IMR-90 (cell line): ENCODE data around the gene UPB1. TPM values are rescaled to one million over a fixed set of nuclear protein-coding genes. Genes with fewer than 3 reads are reported as not detected.

Source experiments
- ATAC-seq: fragments of 200-7000 bp; cut with Tn5 transposase; 2 replicates; pipeline ENCODE4 v1.9.1; 2020; ENCODE audit warnings: low read depth, mild to moderate bottlenecking, moderate library complexity
- BruUV-seq: library from RNA; stranded (reverse); fragments of 400-500 nt; replicated peaks from 2 replicates; lab custom pipeline; 2021; lab: Mats Ljungman, UMichigan
- CTCF ChIA-PET: fragments of 300-600 bp; formaldehyde crosslinking; extraction: SDS; loops from one replicate; lab custom pipeline; 2021; ENCODE audit warnings: antibody characterized with exemption; lab: Yijun Ruan, JAX
- POLR2A ChIA-PET: fragments of 300-600 bp; sonication (Branson Sonifier 250); formaldehyde crosslinking; loops from one replicate; lab custom pipeline; 2022; ENCODE audit warnings: antibody characterized with exemption; ENCODE audit not compliant: unreplicated experiment; lab: Charles Lee
- DNase-seq: peaks from one replicate; pipeline ENCODE4 v3.0.0; 2013
- H2AFZ ChIP-seq: replicated peaks from 2 replicates; pipeline ENCODE3; 2013; ENCODE audit warnings: low read length, mild to moderate bottlenecking; ENCODE audit not compliant: poor library complexity
- H2AK5ac ChIP-seq: 2 replicates; pipeline ENCODE4 v1.6.1; 2013; ENCODE audit warnings: low read depth, low read length, inconsistent platforms
- H2AK9ac ChIP-seq: replicated peaks from 2 replicates; pipeline ENCODE3; 2013; ENCODE audit warnings: mild to moderate bottlenecking, low read depth, low read length, moderate library complexity; ENCODE audit not compliant: poor library complexity
- H2BK120ac ChIP-seq: 2 replicates; pipeline ENCODE4 v1.6.1; 2013; ENCODE audit warnings: low read depth, low read length, inconsistent platforms
- H2BK15ac ChIP-seq: 3 replicates; pipeline ENCODE4 v1.6.1; 2013; ENCODE audit warnings: low read depth, low read length, inconsistent platforms
- H2BK20ac ChIP-seq: 2 replicates; pipeline ENCODE4 v1.6.1; 2013; ENCODE audit warnings: low read depth, mild to moderate bottlenecking, inconsistent platforms, low read length, moderate library complexity
- H2BK5ac ChIP-seq: 2 replicates; pipeline ENCODE4 v1.6.1; 2013; ENCODE audit warnings: mild to moderate bottlenecking, low read depth, low read length, inconsistent platforms; ENCODE audit not compliant: poor library complexity, severe bottlenecking
- H3K14ac ChIP-seq: replicated peaks from 2 replicates; pipeline ENCODE4 v1.6.1; 2013; ENCODE audit warnings: low read depth, low read length, inconsistent platforms
- H3K18ac ChIP-seq: 2 replicates; pipeline ENCODE4 v1.6.1; 2013; ENCODE audit warnings: low read depth, low read length, control low read depth
- H3K23ac ChIP-seq: 2 replicates; pipeline ENCODE4 v1.6.1; 2013; ENCODE audit warnings: low read depth, low read length, inconsistent platforms
- H3K27ac ChIP-seq: 2 replicates; pipeline ENCODE4 v1.5.1; 2013; ENCODE audit warnings: mild to moderate bottlenecking, control low read depth, low read length; ENCODE audit not compliant: insufficient read depth
- H3K27me3 ChIP-seq: 2 replicates; pipeline ENCODE4 v1.6.1; 2013; ENCODE audit warnings: low read length; ENCODE audit not compliant: control insufficient read depth, insufficient read depth
- H3K36me3 ChIP-seq: 2 replicates; pipeline ENCODE4 v1.6.1; 2013; ENCODE audit warnings: low read length, mixed read lengths; ENCODE audit not compliant: control insufficient read depth, insufficient read depth
- H3K4ac ChIP-seq: 2 replicates; pipeline ENCODE4 v1.6.1; 2013; ENCODE audit warnings: low read depth, low read length, inconsistent platforms
- H3K4me1 ChIP-seq: 2 replicates; pipeline ENCODE4 v1.6.1; 2013; ENCODE audit warnings: low read length, mixed read lengths; ENCODE audit not compliant: control insufficient read depth, insufficient read depth
- H3K4me2 ChIP-seq: 2 replicates; pipeline ENCODE4 v1.6.1; 2013; ENCODE audit warnings: low read depth, mild to moderate bottlenecking, control low read depth, low read length, moderate library complexity
- H3K4me3 ChIP-seq: 2 replicates; pipeline ENCODE4 v1.5.1; 2013; ENCODE audit warnings: low read depth, mild to moderate bottlenecking, control low read depth, low read length, moderate library complexity; ENCODE audit not compliant: insufficient read depth
- H3K56ac ChIP-seq: 2 replicates; pipeline ENCODE4 v1.6.1; 2013; ENCODE audit warnings: low read length, inconsistent platforms; ENCODE audit not compliant: insufficient read depth; ENCODE audit errors: extremely low read depth
- H3K79me1 ChIP-seq, 2 experiments: 2 replicates each; pipeline ENCODE4 v1.6.1; 2013; ENCODE audit warnings: low read length in 2 of 2, inconsistent platforms in 1 of 2, low read depth in 1 of 2
- H3K9ac ChIP-seq: 2 replicates; pipeline ENCODE4 v1.6.1; 2013; ENCODE audit warnings: low read depth, low read length, control low read depth
- H3K9me1 ChIP-seq: 2 replicates; pipeline ENCODE4 v1.6.1; 2013; ENCODE audit warnings: low read length, inconsistent platforms; ENCODE audit not compliant: insufficient read depth
- H3K9me3 ChIP-seq: 2 replicates; pipeline ENCODE4 v1.6.1; 2013; ENCODE audit warnings: low read length; ENCODE audit not compliant: control insufficient read depth, insufficient read depth
- H4K20me1 ChIP-seq: 2 replicates; pipeline ENCODE4 v1.6.1; 2013; ENCODE audit warnings: low read length, inconsistent platforms; ENCODE audit not compliant: insufficient read depth
- H4K5ac ChIP-seq: 2 replicates; pipeline ENCODE4 v1.6.1; 2013; ENCODE audit warnings: mild to moderate bottlenecking, low read depth, low read length, control low read depth
- H4K8ac ChIP-seq, 2 experiments: 2 replicates each; pipeline ENCODE4 v1.6.1; 2013; ENCODE audit warnings: low read depth in 2 of 2, low read length in 2 of 2, control low read depth in 1 of 2, inconsistent platforms in 1 of 2
- H4K91ac ChIP-seq: 2 replicates; pipeline ENCODE4 v1.6.1; 2013; ENCODE audit warnings: low read depth, low read length, inconsistent platforms; ENCODE audit not compliant: insufficient read depth
- BHLHE40 ChIP-seq: fragments of 150-350 bp; IDR thresholded peaks from 2 replicates; pipeline ENCODE4 v1.6.1; 2016; ENCODE audit warnings: mild to moderate bottlenecking, low read depth, low read length
- CEBPB ChIP-seq: IDR thresholded peaks from 2 replicates; pipeline ENCODE4 v1.6.1; 2012; ENCODE audit warnings: low read depth, low read length, improper control_type of control experiment
- CHD1 ChIP-seq: IDR thresholded peaks from 2 replicates; pipeline ENCODE4 v1.6.1; 2012; ENCODE audit warnings: low read depth, low read length, improper control_type of control experiment
- CTCF ChIP-seq: conservative IDR thresholded peaks from 2 replicates; pipeline ENCODE4 v1.5.1; 2012; ENCODE audit warnings: mild to moderate bottlenecking, low read depth, low read length, improper control_type of control experiment
- ELK1 ChIP-seq: fragments of 150-350 bp; IDR thresholded peaks from 2 replicates; pipeline ENCODE4 v1.6.1; 2016; ENCODE audit warnings: low read depth, mild to moderate bottlenecking, low read length, moderate library complexity, borderline replicate concordance
- FOS ChIP-seq: fragments of 150-350 bp; IDR thresholded peaks from 2 replicates; pipeline ENCODE4 v1.6.1; 2016; ENCODE audit warnings: low read depth, low read length
- MAFK ChIP-seq: IDR thresholded peaks from 2 replicates; pipeline ENCODE4 v1.6.1; 2012; ENCODE audit warnings: low read depth, low read length, improper control_type of control experiment
- MAZ ChIP-seq: IDR thresholded peaks from 2 replicates; pipeline ENCODE4 v1.6.1; 2012; ENCODE audit warnings: low read depth, mild to moderate bottlenecking, low read length, improper control_type of control experiment, moderate library complexity, borderline replicate concordance
- MXI1 ChIP-seq: IDR thresholded peaks from 2 replicates; pipeline ENCODE4 v1.6.1; 2012; ENCODE audit warnings: low read depth, mild to moderate bottlenecking, low read length, moderate library complexity, borderline replicate concordance
- NFE2L2 ChIP-seq: fragments of 150-350 bp; IDR thresholded peaks from 2 replicates; pipeline ENCODE4 v1.6.1; 2016; ENCODE audit warnings: low read depth, mild to moderate bottlenecking, low read length
- POLR2A ChIP-seq: IDR thresholded peaks from 2 replicates; pipeline ENCODE4 v1.6.1; 2012; ENCODE audit warnings: mild to moderate bottlenecking, low read depth, low read length
- RAD21 ChIP-seq: IDR thresholded peaks from 2 replicates; pipeline ENCODE4 v1.6.1; 2012; ENCODE audit warnings: low read length, improper control_type of control experiment
- RCOR1 ChIP-seq: IDR thresholded peaks from 2 replicates; pipeline ENCODE4 v1.6.1; 2012; ENCODE audit warnings: mild to moderate bottlenecking, low read length, improper control_type of control experiment; ENCODE audit not compliant: insufficient replicate concordance
- RFX5 ChIP-seq: IDR thresholded peaks from 2 replicates; pipeline ENCODE4 v1.8.0; 2012; ENCODE audit warnings: low read depth, mild to moderate bottlenecking, low read length, moderate library complexity
- SMC3 ChIP-seq: fragments of 150-350 bp; IDR thresholded peaks from 2 replicates; pipeline ENCODE4 v1.6.1; 2016; ENCODE audit warnings: low read depth, mild to moderate bottlenecking, antibody characterized with exemption, low read length, moderate library complexity
- USF2 ChIP-seq: fragments of 150-350 bp; IDR thresholded peaks from 2 replicates; pipeline ENCODE4 v1.6.1; 2017; ENCODE audit warnings: mild to moderate bottlenecking, antibody characterized with exemption, low read length, low read depth
- WGBS, 2 experiments: methylation state at CpG; one replicate each; pipeline versions ENCODE4 v1.1.5 to v1.1.7; 2013; ENCODE audit warnings: missing lambda C conversion rate in 2 of 2; ENCODE audit not compliant: insufficient read length in 1 of 2; ENCODE audit errors: extremely low coverage in 2 of 2; 5-methylcytosine and 5-hydroxymethylcytosine counted together
- dilution Hi-C: fragments of 300-500 bp; cut with HindIII; formaldehyde crosslinking; loops from one replicate; pipeline ENCODE4 v1.14.3; 2018; ENCODE audit warnings: low sequenced_read_pairs; ENCODE audit not compliant: unreplicated experiment
- in situ Hi-C: fragments of 300-500 bp; cut with MboI; formaldehyde crosslinking; loops from 3 replicates; pipeline ENCODE4 v1.14.3; 2019; ENCODE audit warnings: low sequenced_read_pairs, inconsistent platforms, mixed read lengths
- intact Hi-C: fragments of 100-400 bp; cut with micrococcal nuclease; formaldehyde crosslinking; loops from 2 replicates; pipeline ENCODE4 v1.10.0; 2022
- polyA plus RNA-seq, 3 experiments: library from polyadenylated mRNA; depleted of rRNA; stranded (reverse); fragments of >200 nt; gene quantifications; 2 replicates each; pipeline ENCODE4 v1.2.3, GENCODE V29; 2012; ENCODE audit warnings: low replicate concordance in 1 of 3
- total RNA-seq: library from RNA; depleted of rRNA; stranded (reverse); fragments of >200 nt; gene quantifications from 2 replicates; pipeline ENCODE4 v1.2.3, GENCODE V29; 2012

Gene UPB1
- total and polyA plus RNA-seq, 2 of the 4 experiments (the other 2 are of a cell fraction), result under 0.01 to 0.02 TPM

- Histone ChIP-seq H4K20me1 (no peaks in the 10 kb centered on the region), H3K27ac (no peak overlapping the region), H3K9me1 (peaks cover 9% of the 10 kb centered on the region), H3K4me3 (no peak overlapping the region), H3K9me3 (no peaks in the 10 kb centered on the region), H2BK5ac (no peak overlapping the region), H3K79me1 (no peaks in the 10 kb centered on the region), H3K36me3 (no peaks in the 10 kb centered on the region), H3K4me1 (peaks cover 2% of the 10 kb centered on the region; the same call in 1 of the 2 replicates), H2BK20ac (no peak overlapping the region), H3K4ac (no peak overlapping the region), H2AFZ (no peak overlapping the region), H3K9ac (no peak overlapping the region), H3K23ac (no peak overlapping the region), H3K56ac (no peak overlapping the region), H3K4me2 (no peak overlapping the region), H4K91ac (no peak overlapping the region), H3K18ac (no peak overlapping the region), H2BK15ac (no peak overlapping the region), H4K5ac (no peak overlapping the region), H2AK9ac (no peak overlapping the region), H4K8ac (no peak overlapping the region), H3K27me3 (peaks cover 6% of the 10 kb centered on the region), H2AK5ac (no peak overlapping the region), H3K14ac (no peak overlapping the region), H2BK120ac (no peak overlapping the region)
- BruUV-seq, result no TSS peak
- TF ChIP-seq RFX5, result no peak
- no peak for TF ChIP-seq MAZ
- TF ChIP-seq RCOR1, result no peak
- no peak for TF ChIP-seq MXI1
- no peak for TF ChIP-seq RAD21
- no peak for TF ChIP-seq BHLHE40
- TF ChIP-seq CEBPB, result no peak
- TF ChIP-seq NFE2L2, result no peak
- no peak for TF ChIP-seq ELK1
- TF ChIP-seq USF2, result no peak
- TF ChIP-seq MAFK, result no peak
- TF ChIP-seq SMC3, result no peak
- TF ChIP-seq POLR2A, result no peak
- no peak for TF ChIP-seq CTCF
- TF ChIP-seq CHD1, result no peak
- no peak for TF ChIP-seq FOS
- ATAC-seq (no peak), DNase-seq (no peak)
- intact Hi-C loops (no loop called here), dilution Hi-C loops (no loop called here), in situ Hi-C loops (no loop called here)
- POLR2A ChIA-PET, result no interaction called here
- CTCF ChIA-PET, result no interaction called here
- WGBS, 2 experiments, result no CpG with 5 or more reads among the region's 2 CpGs
Observed at GRCh38 chr22:24489011-24489410, 6.1 kb upstream of the UPB1 start.
